Epithelial cell of prostate (primary cell): Measurements from ENCODE around the gene SHCBP1.

Source experiments
- DNase-seq: peaks from one replicate; pipeline ENCODE4 v3.0.0-alpha.2; 2011; ENCODE audit warnings: low read depth, low spot score
- H3K27ac ChIP-seq: fragments of 450-650 bp; 2 replicates; pipeline ENCODE4 v1.5.1; 2017; ENCODE audit warnings: mild to moderate bottlenecking

Gene SHCBP1

DNA sequence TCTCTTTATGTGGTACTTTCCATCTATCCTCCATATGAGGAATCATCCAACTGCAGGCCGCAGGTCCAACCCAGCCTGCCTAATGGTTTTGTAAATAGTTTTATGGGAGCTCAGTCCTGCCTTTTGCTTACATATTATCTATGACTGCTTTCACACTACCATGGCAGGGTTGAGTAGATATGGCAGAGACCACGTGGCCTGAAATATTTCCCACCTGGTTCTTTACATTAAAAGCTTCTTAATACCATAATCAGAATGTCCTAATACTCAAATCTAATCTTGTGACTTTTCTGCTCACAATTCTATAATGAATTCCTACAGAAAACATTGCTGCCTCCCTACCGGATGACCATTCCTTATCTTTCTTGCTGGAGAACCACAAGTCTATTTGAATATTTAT, 71.7 kb downstream of the SHCBP1 start:
- H3K27ac ChIP-seq, result no peak overlapping the region
- DNase-seq, result no peak
